ENCODE results near the gene PITPNC1.

PITPNC1 gene

GRCh38 chr17:67502151-67502550 is 125.1 kb downstream of the PITPNC1 start:
- Histone ChIP-seq H3K27ac (ENCODE audit: low read depth in 2 of 2, low read length in 2 of 2) (no peak overlapping the region), H3K4me1 (ENCODE audit: control insufficient read depth in 2 of 2, insufficient read depth in 2 of 2, low read length in 2 of 2) (no peaks in the 10 kb centered on the region)

GRCh38 chr17:67503184-67503583 is 126.1 kb downstream of the PITPNC1 start:
- Histone ChIP-seq H3K36me3 (ENCODE audit: control insufficient read depth in 2 of 2, insufficient read depth in 2 of 2, low read length in 2 of 2) (no peaks in the 10 kb centered on the region), H3K27ac (ENCODE audit: low read depth in 2 of 2, low read length in 2 of 2) (no peak overlapping the region), H3K27me3 (ENCODE audit: control insufficient read depth in 2 of 2, insufficient read depth in 2 of 2, low read length in 2 of 2) (no peaks in the 10 kb centered on the region), H3K9me3 (ENCODE audit: control insufficient read depth in 2 of 2, low read length in 2 of 2) (no peaks in the 10 kb centered on the region), H3K4me1 (ENCODE audit: control insufficient read depth in 2 of 2, insufficient read depth in 2 of 2, low read length in 2 of 2) (no peaks in the 10 kb centered on the region), H3K4me3 (ENCODE audit: low read length in 2 of 2) (no peak overlapping the region), H3K9ac (ENCODE audit: low read depth in 1 of 2, low read length in 2 of 2) (no peak overlapping the region)

More at GRCh38 chr17:67502151-67502550, 125.1 kb downstream of the PITPNC1 start:
- no peaks in the 10 kb centered on the region for H3K36me3 ChIP-seq (ENCODE audit: control insufficient read depth in 2 of 2, insufficient read depth in 2 of 2, low read length in 2 of 2)
- H3K4me3 ChIP-seq (ENCODE audit: low read length in 2 of 2), result no peak overlapping the region
- no peaks in the 10 kb centered on the region for H3K9me3 ChIP-seq (ENCODE audit: control insufficient read depth in 2 of 2, low read length in 2 of 2)
- H3K9ac ChIP-seq (ENCODE audit: low read depth in 1 of 2, low read length in 2 of 2), result no peak overlapping the region
- H3K27me3 ChIP-seq (ENCODE audit: control insufficient read depth in 2 of 2, insufficient read depth in 2 of 2, low read length in 2 of 2), result no peaks in the 10 kb centered on the region

GRCh38 chr17:67503739-67504138 is 126.7 kb downstream of the PITPNC1 start:
- H3K27ac ChIP-seq (ENCODE audit: low read depth in 2 of 2, low read length in 2 of 2), result no peak overlapping the region
- no peaks in the 10 kb centered on the region for H3K4me1 ChIP-seq (ENCODE audit: control insufficient read depth in 2 of 2, insufficient read depth in 2 of 2, low read length in 2 of 2)
- no peaks in the 10 kb centered on the region for H3K27me3 ChIP-seq (ENCODE audit: control insufficient read depth in 2 of 2, insufficient read depth in 2 of 2, low read length in 2 of 2)

GRCh38 chr17:67504182-67504581 is 127.1 kb downstream of the PITPNC1 start:
- Histone ChIP-seq H3K36me3 (ENCODE audit: control insufficient read depth in 2 of 2, insufficient read depth in 2 of 2, low read length in 2 of 2) (no peaks in the 10 kb centered on the region), H3K9ac (ENCODE audit: low read depth in 1 of 2, low read length in 2 of 2) (no peak overlapping the region), H3K27me3 (ENCODE audit: control insufficient read depth in 2 of 2, insufficient read depth in 2 of 2, low read length in 2 of 2) (no peaks in the 10 kb centered on the region), H3K27ac (ENCODE audit: low read depth in 2 of 2, low read length in 2 of 2) (no peak overlapping the region), H3K9me3 (ENCODE audit: control insufficient read depth in 2 of 2, low read length in 2 of 2) (no peaks in the 10 kb centered on the region), H3K4me3 (ENCODE audit: low read length in 2 of 2) (no peak overlapping the region), H3K4me1 (ENCODE audit: control insufficient read depth in 2 of 2, insufficient read depth in 2 of 2, low read length in 2 of 2) (no peaks in the 10 kb centered on the region)

More at GRCh38 chr17:67503739-67504138, 126.7 kb downstream of the PITPNC1 start:
- no peak overlapping the region for H3K4me3 ChIP-seq (ENCODE audit: low read length in 2 of 2)
- no peaks in the 10 kb centered on the region for H3K9me3 ChIP-seq (ENCODE audit: control insufficient read depth in 2 of 2, low read length in 2 of 2)
- H3K9ac ChIP-seq (ENCODE audit: low read depth in 1 of 2, low read length in 2 of 2), result no peak overlapping the region
- H3K36me3 ChIP-seq (ENCODE audit: control insufficient read depth in 2 of 2, insufficient read depth in 2 of 2, low read length in 2 of 2), result no peaks in the 10 kb centered on the region

- Histone ChIP-seq H3K9me3 (ENCODE audit: control insufficient read depth in 2 of 2, low read length in 2 of 2) (no peaks in the 10 kb centered on the region), H3K27ac (ENCODE audit: low read depth in 2 of 2, low read length in 2 of 2) (no peak overlapping the region), H3K4me3 (ENCODE audit: low read length in 2 of 2) (no peak overlapping the region), H3K27me3 (ENCODE audit: control insufficient read depth in 2 of 2, insufficient read depth in 2 of 2, low read length in 2 of 2) (no peaks in the 10 kb centered on the region), H3K36me3 (ENCODE audit: control insufficient read depth in 2 of 2, insufficient read depth in 2 of 2, low read length in 2 of 2) (no peaks in the 10 kb centered on the region), H3K9ac (ENCODE audit: low read depth in 1 of 2, low read length in 2 of 2) (no peak overlapping the region), H3K4me1 (ENCODE audit: control insufficient read depth in 2 of 2, insufficient read depth in 2 of 2, low read length in 2 of 2) (no peaks in the 10 kb centered on the region)
These were observed 129.9 kb downstream of the PITPNC1 start for GRCh38 chr17:67506966-67507365.

GRCh38 chr17:67509390-67510287 is 132.6 kb downstream of the PITPNC1 start:
- H3K9ac ChIP-seq (ENCODE audit: low read depth in 1 of 2, low read length in 2 of 2), result no peak overlapping the region
- H3K9me3 ChIP-seq (ENCODE audit: control insufficient read depth in 2 of 2, low read length in 2 of 2), result no peaks in the 10 kb centered on the region
- H3K4me3 ChIP-seq (ENCODE audit: low read length in 2 of 2), result no peak overlapping the region
- no peaks in the 10 kb centered on the region for H3K36me3 ChIP-seq (ENCODE audit: control insufficient read depth in 2 of 2, insufficient read depth in 2 of 2, low read length in 2 of 2)
- H3K27me3 ChIP-seq (ENCODE audit: control insufficient read depth in 2 of 2, insufficient read depth in 2 of 2, low read length in 2 of 2), result no peaks in the 10 kb centered on the region
- no peaks in the 10 kb centered on the region for H3K4me1 ChIP-seq (ENCODE audit: control insufficient read depth in 2 of 2, insufficient read depth in 2 of 2, low read length in 2 of 2)
- H3K27ac ChIP-seq (ENCODE audit: low read depth in 2 of 2, low read length in 2 of 2), result no peak overlapping the region

GRCh38 chr17:67511012-67511411 is 133.9 kb downstream of the PITPNC1 start:
- H3K4me3 ChIP-seq (ENCODE audit: low read length in 2 of 2), result no peak overlapping the region
- peaks cover 0 to 4% of the 10 kb centered on the region in 2 donors for H3K4me1 ChIP-seq (ENCODE audit: control insufficient read depth in 2 of 2, insufficient read depth in 2 of 2, low read length in 2 of 2)
- H3K27ac ChIP-seq (ENCODE audit: low read depth in 2 of 2, low read length in 2 of 2), result no peak overlapping the region
- no peaks in the 10 kb centered on the region for H3K36me3 ChIP-seq (ENCODE audit: control insufficient read depth in 2 of 2, insufficient read depth in 2 of 2, low read length in 2 of 2)
- no peak overlapping the region for H3K9ac ChIP-seq (ENCODE audit: low read depth in 1 of 2, low read length in 2 of 2)
- no peaks in the 10 kb centered on the region for H3K9me3 ChIP-seq (ENCODE audit: control insufficient read depth in 2 of 2, low read length in 2 of 2)
- no peaks in the 10 kb centered on the region for H3K27me3 ChIP-seq (ENCODE audit: control insufficient read depth in 2 of 2, insufficient read depth in 2 of 2, low read length in 2 of 2)

GRCh38 chr17:67511804-67512203 is 134.7 kb downstream of the PITPNC1 start:
- no peaks in the 10 kb centered on the region for H3K9me3 ChIP-seq (ENCODE audit: control insufficient read depth in 2 of 2, low read length in 2 of 2)

GRCh38 chr17:67514998-67515397 is 137.9 kb downstream of the PITPNC1 start:
- no peak overlapping the region for H3K27ac ChIP-seq (ENCODE audit: low read depth in 2 of 2, low read length in 2 of 2)

More at GRCh38 chr17:67511804-67512203, 134.7 kb downstream of the PITPNC1 start:
- H3K4me3 ChIP-seq (ENCODE audit: low read length in 2 of 2), result no peak overlapping the region
- peaks cover 0 to 4% of the 10 kb centered on the region in 2 donors for H3K4me1 ChIP-seq (ENCODE audit: control insufficient read depth in 2 of 2, insufficient read depth in 2 of 2, low read length in 2 of 2)
- no peak overlapping the region for H3K9ac ChIP-seq (ENCODE audit: low read depth in 1 of 2, low read length in 2 of 2)
- no peaks in the 10 kb centered on the region for H3K27me3 ChIP-seq (ENCODE audit: control insufficient read depth in 2 of 2, insufficient read depth in 2 of 2, low read length in 2 of 2)
- H3K36me3 ChIP-seq (ENCODE audit: control insufficient read depth in 2 of 2, insufficient read depth in 2 of 2, low read length in 2 of 2), result no peaks in the 10 kb centered on the region
- H3K27ac ChIP-seq (ENCODE audit: low read depth in 2 of 2, low read length in 2 of 2), result no peak overlapping the region

GRCh38 chr17:67515490-67516083 is 138.5 kb downstream of the PITPNC1 start:
- Histone ChIP-seq H3K27ac (ENCODE audit: low read depth in 2 of 2, low read length in 2 of 2) (no peak overlapping the region), H3K4me3 (ENCODE audit: low read length in 2 of 2) (no peak overlapping the region), H3K27me3 (ENCODE audit: control insufficient read depth in 2 of 2, insufficient read depth in 2 of 2, low read length in 2 of 2) (no peaks in the 10 kb centered on the region), H3K9me3 (ENCODE audit: control insufficient read depth in 2 of 2, low read length in 2 of 2) (no peaks in the 10 kb centered on the region), H3K9ac (ENCODE audit: low read depth in 1 of 2, low read length in 2 of 2) (no peak overlapping the region), H3K36me3 (ENCODE audit: control insufficient read depth in 2 of 2, insufficient read depth in 2 of 2, low read length in 2 of 2) (no peaks in the 10 kb centered on the region), H3K4me1 (ENCODE audit: control insufficient read depth in 2 of 2, insufficient read depth in 2 of 2, low read length in 2 of 2) (peaks cover 0 to 4% of the 10 kb centered on the region in 2 donors)

More at GRCh38 chr17:67514998-67515397, 137.9 kb downstream of the PITPNC1 start:
- Histone ChIP-seq H3K9ac (ENCODE audit: low read depth in 1 of 2, low read length in 2 of 2) (no peak overlapping the region), H3K4me1 (ENCODE audit: control insufficient read depth in 2 of 2, insufficient read depth in 2 of 2, low read length in 2 of 2) (peaks cover 0 to 4% of the 10 kb centered on the region in 2 donors), H3K36me3 (ENCODE audit: control insufficient read depth in 2 of 2, insufficient read depth in 2 of 2, low read length in 2 of 2) (no peaks in the 10 kb centered on the region), H3K27me3 (ENCODE audit: control insufficient read depth in 2 of 2, insufficient read depth in 2 of 2, low read length in 2 of 2) (no peaks in the 10 kb centered on the region), H3K4me3 (ENCODE audit: low read length in 2 of 2) (no peak overlapping the region), H3K9me3 (ENCODE audit: control insufficient read depth in 2 of 2, low read length in 2 of 2) (no peaks in the 10 kb centered on the region)
